Hepatocyte (in vitro differentiated cells): ENCODE data around the gene PPP3CA. TPM values are rescaled to one million over a fixed set of nuclear protein-coding genes. Genes with fewer than 3 reads are reported as not detected.

Experiments
- DNase-seq: peaks from one replicate; pipeline ENCODE4 v3.0.0-alpha.2; 2016; ENCODE audit warnings: low spot score
- H2AFZ ChIP-seq: fragments of 200-600 bp; sonication (generic); 2 replicates; pipeline ENCODE4 v1.6.0; 2016; ENCODE audit warnings: antibody characterized with exemption, mild to moderate bottlenecking
- H3K27ac ChIP-seq: fragments of 200-600 bp; sonication (generic); 2 replicates; pipeline ENCODE4 v1.5.1; 2016; ENCODE audit warnings: mild to moderate bottlenecking
- H3K27me3 ChIP-seq: fragments of 200-600 bp; sonication (generic); 2 replicates; pipeline ENCODE4 v1.6.1; 2016
- H3K36me3 ChIP-seq: fragments of 200-600 bp; sonication (generic); replicated peaks from 2 replicates; pipeline ENCODE4 v1.5.1; 2016; ENCODE audit warnings: low read depth; ENCODE audit not compliant: insufficient read depth
- H3K4me1 ChIP-seq: fragments of 200-600 bp; sonication (generic); 2 replicates; pipeline ENCODE4 v1.5.1; 2016; ENCODE audit warnings: mild to moderate bottlenecking, moderate library complexity; ENCODE audit not compliant: insufficient read depth
- H3K4me2 ChIP-seq: fragments of 200-600 bp; sonication (generic); 2 replicates; pipeline ENCODE4 v1.6.0; 2016
- H3K4me3 ChIP-seq: fragments of 200-600 bp; sonication (generic); 2 replicates; pipeline ENCODE4 v1.5.1; 2016; ENCODE audit warnings: mild to moderate bottlenecking
- H3K79me2 ChIP-seq: fragments of 200-600 bp; sonication (generic); 2 replicates; pipeline ENCODE4 v1.6.0; 2017; ENCODE audit warnings: mild to moderate bottlenecking
- H3K9me2 ChIP-seq: fragments of 200-600 bp; sonication (generic); replicated peaks from 2 replicates; pipeline ENCODE4 v1.6.0; 2017; ENCODE audit warnings: mild to moderate bottlenecking; ENCODE audit not compliant: insufficient read depth
- H3K9me3 ChIP-seq: fragments of 200-600 bp; sonication (generic); 2 replicates; pipeline ENCODE4 v1.5.1; 2016; ENCODE audit warnings: low read depth, mild to moderate bottlenecking
- H4K20me1 ChIP-seq: fragments of 200-600 bp; sonication (generic); 2 replicates; pipeline ENCODE4 v1.6.0; 2016; ENCODE audit warnings: mild to moderate bottlenecking; ENCODE audit not compliant: insufficient read depth, poor library complexity, severe bottlenecking
- CTCF ChIP-seq: fragments of 200-600 bp; sonication (generic); IDR thresholded peaks from 2 replicates; pipeline ENCODE4 v1.5.1; 2016; ENCODE audit warnings: antibody characterized with exemption, mild to moderate bottlenecking; ENCODE audit not compliant: poor library complexity
- EZH2 ChIP-seq: fragments of 200-600 bp; sonication (generic); IDR thresholded peaks from 2 replicates; pipeline ENCODE4 v1.6.1; 2016; ENCODE audit warnings: antibody characterized with exemption, mild to moderate bottlenecking, borderline replicate concordance
- EZH2phosphoT487 ChIP-seq: fragments of 200-600 bp; sonication (generic); IDR thresholded peaks from one replicate; pipeline ENCODE4 v1.6.1; 2018; ENCODE audit warnings: antibody characterized with exemption, mild to moderate bottlenecking, low read depth, moderate library complexity; ENCODE audit not compliant: unreplicated experiment, severe bottlenecking
- WGBS: methylation state at CpG from one replicate; pipeline ENCODE4 v1.1.6; 2016; ENCODE audit warnings: low lambda C conversion rate; ENCODE audit errors: missing lambda C conversion rate; 5-methylcytosine and 5-hydroxymethylcytosine counted together
- polyA plus RNA-seq: library from polyadenylated mRNA; unstranded; fragments of >200 nt; fragmentation: Nextera tagmentation; extraction: Ambion mirVana; gene quantifications from 2 replicates; pipeline ENCODE4 v1.2.1, GENCODE V29; 2016
- total RNA-seq: library from RNA; depleted of rRNA; stranded (reverse); fragments of >200 nt; gene quantifications from 2 replicates; pipeline ENCODE4 v1.2.3, GENCODE V29; 2014

PPP3CA gene
- total and polyA plus RNA-seq, 2 experiments from 2014 or later = 12.9 to 49.5 TPM

- Histone ChIP-seq H3K27me3 (no peaks in the 10 kb centered on the region), H4K20me1 (no peaks in the 10 kb centered on the region)
Observed at GRCh38 chr4:101066626-101067170, 280.6 kb downstream of the PPP3CA start.

GRCh38 chr4:101065935-101066485 lies 281.3 kb downstream of the PPP3CA start:
- Histone ChIP-seq H3K36me3 (no peaks in the 10 kb centered on the region), H3K4me3 (no peak overlapping the region), H3K4me1 (no peaks in the 10 kb centered on the region), H3K79me2 (no peaks in the 10 kb centered on the region), H3K9me2 (no peaks in the 10 kb centered on the region), H3K4me2 (no peak overlapping the region), H3K27ac (no peak overlapping the region), H3K27me3 (no peaks in the 10 kb centered on the region), H2AFZ (no peak overlapping the region), H3K9me3 (no peaks in the 10 kb centered on the region), H4K20me1 (no peaks in the 10 kb centered on the region)
- TF ChIP-seq CTCF = no peak
- no peak for TF ChIP-seq EZH2
- no peak for TF ChIP-seq EZH2phosphoT487
- 50% methylated on average over 1 of the region's 1 CpG for WGBS
- no peak for DNase-seq

More at GRCh38 chr4:101066626-101067170, 280.6 kb downstream of the PPP3CA start:
- H3K36me3 ChIP-seq = no peaks in the 10 kb centered on the region
- no peak for TF ChIP-seq EZH2
- no peak for TF ChIP-seq EZH2phosphoT487
- TF ChIP-seq CTCF = no peak
- no peak overlapping the region for H3K4me3 ChIP-seq
- H3K4me1 ChIP-seq = no peaks in the 10 kb centered on the region
- H3K9me2 ChIP-seq = no peaks in the 10 kb centered on the region
- no peak for DNase-seq
- WGBS = 92% methylated on average over 6 of the region's 6 CpGs
- no peak overlapping the region for H3K4me2 ChIP-seq
- no peaks in the 10 kb centered on the region for H3K9me3 ChIP-seq
- H3K27ac ChIP-seq = no peak overlapping the region
- H3K79me2 ChIP-seq = no peaks in the 10 kb centered on the region
- no peak overlapping the region for H2AFZ ChIP-seq

- Histone ChIP-seq H4K20me1 (no peaks in the 10 kb centered on the region), H3K27me3 (no peaks in the 10 kb centered on the region), H3K9me3 (no peaks in the 10 kb centered on the region), H3K79me2 (no peaks in the 10 kb centered on the region), H3K4me2 (no peak overlapping the region), H3K27ac (no peak overlapping the region), H2AFZ (no peak overlapping the region), H3K36me3 (no peaks in the 10 kb centered on the region), H3K9me2 (no peaks in the 10 kb centered on the region), H3K4me1 (no peaks in the 10 kb centered on the region), H3K4me3 (no peak overlapping the region)
- no peak for TF ChIP-seq EZH2phosphoT487
- TF ChIP-seq CTCF = no peak
- TF ChIP-seq EZH2 = no peak
- DNase-seq = no peak
- WGBS = 96% methylated on average over 1 of the region's 1 CpG
Observed at GRCh38 chr4:101065346-101065745, 282.0 kb downstream of the PPP3CA start.
